ENCODE measurements around the gene GPR39.

DNA sequence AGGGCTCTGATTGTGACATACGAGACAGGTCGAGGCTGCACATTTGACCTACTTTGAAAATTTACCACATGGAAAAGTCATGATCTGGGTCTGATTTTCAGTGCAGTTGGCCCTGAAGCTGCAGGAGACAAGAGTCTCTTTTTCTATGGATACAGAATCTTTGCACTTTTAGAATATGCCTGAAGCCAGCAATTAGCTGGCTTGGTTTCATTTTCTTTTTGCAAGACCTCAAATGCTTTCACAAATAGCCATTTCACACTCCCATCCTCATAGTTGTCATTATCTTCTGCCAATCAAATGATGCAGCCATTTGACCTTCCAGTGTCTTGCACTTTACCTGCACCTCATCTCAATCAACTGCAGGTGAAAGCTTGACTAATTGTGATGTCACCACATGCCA, 59.0 kb downstream of the GPR39 start:
- TF ChIP-seq, protein P1, sequence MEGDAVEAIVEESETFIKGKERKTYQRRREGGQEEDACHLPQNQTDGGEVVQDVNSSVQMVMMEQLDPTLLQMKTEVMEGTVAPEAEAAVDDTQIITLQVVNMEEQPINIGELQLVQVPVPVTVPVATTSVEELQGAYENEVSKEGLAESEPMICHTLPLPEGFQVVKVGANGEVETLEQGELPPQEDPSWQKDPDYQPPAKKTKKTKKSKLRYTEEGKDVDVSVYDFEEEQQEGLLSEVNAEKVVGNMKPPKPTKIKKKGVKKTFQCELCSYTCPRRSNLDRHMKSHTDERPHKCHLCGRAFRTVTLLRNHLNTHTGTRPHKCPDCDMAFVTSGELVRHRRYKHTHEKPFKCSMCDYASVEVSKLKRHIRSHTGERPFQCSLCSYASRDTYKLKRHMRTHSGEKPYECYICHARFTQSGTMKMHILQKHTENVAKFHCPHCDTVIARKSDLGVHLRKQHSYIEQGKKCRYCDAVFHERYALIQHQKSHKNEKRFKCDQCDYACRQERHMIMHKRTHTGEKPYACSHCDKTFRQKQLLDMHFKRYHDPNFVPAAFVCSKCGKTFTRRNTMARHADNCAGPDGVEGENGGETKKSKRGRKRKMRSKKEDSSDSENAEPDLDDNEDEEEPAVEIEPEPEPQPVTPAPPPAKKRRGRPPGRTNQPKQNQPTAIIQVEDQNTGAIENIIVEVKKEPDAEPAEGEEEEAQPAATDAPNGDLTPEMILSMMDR (conservative IDR thresholded peaks at IDR 0.05; ENCODE audit: low read depth, low read length): no peak
- TF ChIP-seq EZH2 (IDR thresholded peaks at IDR 0.05; ENCODE audit: low read length, unreplicated experiment): no peak

Measured in PC-3 (cell line).